ENCODE data around the gene ATMIN. TPM values are rescaled to one million over a fixed set of nuclear protein-coding genes. Genes with fewer than 3 reads are reported as not detected.

ATMIN gene
- total RNA-seq, 1 donor from 2014 or later: 21.2 TPM

GRCh38 chr16:80992676-80993293 is 42.9 kb upstream of the ATMIN start:
- no peak overlapping the region for H3K4me3 ChIP-seq (ENCODE audit: low read depth, low read length)

GRCh38 chr16:80993307-80993706 is 42.3 kb upstream of the ATMIN start:
- no peak overlapping the region for H3K4me3 ChIP-seq (ENCODE audit: low read depth, low read length)
- DNase-seq (ENCODE audit: low read depth): no peak
- TF ChIP-seq CTCF (conservative IDR thresholded peaks at IDR 0.05; ENCODE audit: low read depth, low read length): no peak

More at GRCh38 chr16:80992676-80993293, 42.9 kb upstream of the ATMIN start:
- no peak for DNase-seq (ENCODE audit: low read depth)
- TF ChIP-seq CTCF (conservative IDR thresholded peaks at IDR 0.05; ENCODE audit: low read depth, low read length): no peak

- no peak for DNase-seq (ENCODE audit: low read depth)
- no peak overlapping the region for H3K4me3 ChIP-seq (ENCODE audit: low read depth, low read length)
- TF ChIP-seq CTCF (conservative IDR thresholded peaks at IDR 0.05; ENCODE audit: low read depth, low read length): no peak
These were observed 41.8 kb upstream of the ATMIN start for GRCh38 chr16:80993834-80994233.

GRCh38 chr16:80994451-80994850 is 41.2 kb upstream of the ATMIN start:
- DNase-seq (ENCODE audit: low read depth): no peak

GRCh38 chr16:80996688-80997138 is 38.9 kb upstream of the ATMIN start:
- H3K4me3 ChIP-seq (ENCODE audit: low read depth, low read length): no peak overlapping the region
- DNase-seq (ENCODE audit: low read depth): no peak
- no peak for TF ChIP-seq CTCF (conservative IDR thresholded peaks at IDR 0.05; ENCODE audit: low read depth, low read length)

More at GRCh38 chr16:80994451-80994850, 41.2 kb upstream of the ATMIN start:
- no peak for TF ChIP-seq CTCF (conservative IDR thresholded peaks at IDR 0.05; ENCODE audit: low read depth, low read length)
- no peak overlapping the region for H3K4me3 ChIP-seq (ENCODE audit: low read depth, low read length)

GRCh38 chr16:80997139-80997798 is 38.4 kb upstream of the ATMIN start:
- TF ChIP-seq CTCF (conservative IDR thresholded peaks at IDR 0.05; ENCODE audit: low read depth, low read length): no peak
- H3K4me3 ChIP-seq (ENCODE audit: low read depth, low read length): no peak overlapping the region
- DNase-seq (ENCODE audit: low read depth): peak; percentile 45
